Liver (tissue), 3 donors: ENCODE measurements around the gene FLYWCH2.

Experiments
- TAF1 ChIP-seq: conservative IDR thresholded peaks from 2 replicates; pipeline ENCODE4 v1.6.1; 2016; ENCODE audit warnings: antibody characterized with exemption, mild to moderate bottlenecking
- TF ChIP-seq, protein P1 (sequence below): fragments of 150-350 bp; IDR thresholded peaks from 2 replicates; pipeline ENCODE4 v1.5.1; 2017; ENCODE audit warnings: improper control_type of control experiment, low read depth, low read length; ENCODE audit not compliant: missing input control
- donor health status: healthy.
- donor health status: healthy.

DNA sequence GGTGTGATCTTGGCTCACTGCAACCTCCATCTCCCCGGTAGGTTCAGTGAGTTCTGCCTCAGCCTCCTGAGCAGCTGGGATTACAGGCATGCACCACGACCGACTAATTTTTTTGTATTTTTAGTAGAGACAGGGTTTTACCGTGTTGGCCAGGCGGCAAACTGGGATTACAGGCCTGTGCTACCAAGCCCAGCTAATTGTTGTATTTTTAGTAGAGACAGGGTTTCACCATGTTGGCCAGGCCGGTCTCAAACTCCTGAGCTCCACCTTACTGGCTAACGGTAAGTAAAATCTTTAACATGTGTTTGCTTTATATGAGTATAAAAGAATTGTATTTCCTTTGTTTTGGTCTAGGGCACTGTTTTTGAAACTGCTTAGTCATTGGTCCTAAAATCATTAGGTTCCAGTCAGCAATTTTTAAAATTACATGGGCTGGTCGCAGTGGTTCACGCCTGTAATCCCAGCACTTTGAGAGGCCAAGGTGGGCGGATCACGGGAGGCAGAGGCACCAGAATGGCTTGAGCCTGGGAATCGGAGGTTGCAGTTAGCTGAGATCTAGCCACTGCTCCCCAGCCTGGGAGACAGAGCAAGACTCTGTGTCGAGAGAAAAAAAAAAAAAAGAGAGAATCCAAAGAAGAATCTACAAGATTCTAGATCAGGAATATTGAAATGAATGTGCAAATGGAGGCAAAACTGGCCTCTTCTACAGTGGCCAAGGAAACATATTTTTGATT lies 32.3 kb downstream of the FLYWCH2 start:
- TF ChIP-seq, protein P1, sequence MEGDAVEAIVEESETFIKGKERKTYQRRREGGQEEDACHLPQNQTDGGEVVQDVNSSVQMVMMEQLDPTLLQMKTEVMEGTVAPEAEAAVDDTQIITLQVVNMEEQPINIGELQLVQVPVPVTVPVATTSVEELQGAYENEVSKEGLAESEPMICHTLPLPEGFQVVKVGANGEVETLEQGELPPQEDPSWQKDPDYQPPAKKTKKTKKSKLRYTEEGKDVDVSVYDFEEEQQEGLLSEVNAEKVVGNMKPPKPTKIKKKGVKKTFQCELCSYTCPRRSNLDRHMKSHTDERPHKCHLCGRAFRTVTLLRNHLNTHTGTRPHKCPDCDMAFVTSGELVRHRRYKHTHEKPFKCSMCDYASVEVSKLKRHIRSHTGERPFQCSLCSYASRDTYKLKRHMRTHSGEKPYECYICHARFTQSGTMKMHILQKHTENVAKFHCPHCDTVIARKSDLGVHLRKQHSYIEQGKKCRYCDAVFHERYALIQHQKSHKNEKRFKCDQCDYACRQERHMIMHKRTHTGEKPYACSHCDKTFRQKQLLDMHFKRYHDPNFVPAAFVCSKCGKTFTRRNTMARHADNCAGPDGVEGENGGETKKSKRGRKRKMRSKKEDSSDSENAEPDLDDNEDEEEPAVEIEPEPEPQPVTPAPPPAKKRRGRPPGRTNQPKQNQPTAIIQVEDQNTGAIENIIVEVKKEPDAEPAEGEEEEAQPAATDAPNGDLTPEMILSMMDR, result no peak
- no peak for TF ChIP-seq TAF1
